ENCODE measurements around the gene ANXA1. TPM values are rescaled to one million over a fixed set of nuclear protein-coding genes. Genes with fewer than 3 reads are reported as not detected.

Gene ANXA1
- total and polyA plus RNA-seq, 2 donors (not counting 1 experiment from before 2014, with no cell fraction given): 817 to 966 TPM

DNA sequence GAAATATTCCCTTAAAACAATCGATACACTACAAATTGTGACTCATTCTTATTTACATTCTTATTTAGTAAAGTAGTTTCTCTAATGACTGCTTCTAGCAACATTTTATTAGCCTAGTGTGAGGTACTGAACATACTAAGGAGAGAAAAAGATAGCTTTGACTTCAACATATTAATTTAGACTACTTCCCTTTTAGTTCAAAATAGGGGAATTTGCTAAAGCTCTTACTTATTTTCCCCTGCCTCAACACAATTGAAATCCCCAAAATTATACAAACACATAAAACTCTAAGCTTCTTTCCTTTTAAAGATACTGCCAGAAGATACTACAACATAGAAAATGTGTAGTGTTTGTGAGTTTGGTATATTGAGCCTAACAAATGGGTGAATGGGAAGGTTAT lies 55.2 kb downstream of the ANXA1 start:
- Histone ChIP-seq H3K36me3 (ENCODE audit: control insufficient read depth, insufficient read depth, low read length) (no peaks in the 10 kb centered on the region), H3K27me3 (ENCODE audit: control insufficient read depth, insufficient read depth, low read length) (no peaks in the 10 kb centered on the region), H4K20me1 (ENCODE audit: control insufficient read depth, extremely low read depth, insufficient read depth, low read length) (no peaks in the 10 kb centered on the region), H3K9me3 (ENCODE audit: control insufficient read depth, insufficient read depth, low read depth, low read length) (no peaks in the 10 kb centered on the region), H3K79me2 (ENCODE audit: control insufficient read depth, insufficient read depth, low read length) (no peaks in the 10 kb centered on the region), H3K4me3 (replicated peaks in 1 of 4; ENCODE audit: control extremely low read depth in 1 of 4, insufficient read depth in 1 of 4, low read depth in 3 of 4, low read length in 4 of 4) (no peak overlapping the region), H2AFZ (ENCODE audit: low read length) (no peak overlapping the region), H3K4me2 (ENCODE audit: extremely low read depth, insufficient read depth, low read length) (no peak overlapping the region), H3K9ac (ENCODE audit: insufficient read depth, low read length) (no peak overlapping the region), H3K27ac (ENCODE audit: insufficient read depth, low read length) (no peak overlapping the region), H3K4me1 (ENCODE audit: control insufficient read depth, extremely low read depth, insufficient read depth, low read length) (no peaks in the 10 kb centered on the region)
- TF ChIP-seq EZH2 (IDR thresholded peaks at IDR 0.05; ENCODE audit: low read length, missing control alignments): no peak
- TF ChIP-seq, protein P1, sequence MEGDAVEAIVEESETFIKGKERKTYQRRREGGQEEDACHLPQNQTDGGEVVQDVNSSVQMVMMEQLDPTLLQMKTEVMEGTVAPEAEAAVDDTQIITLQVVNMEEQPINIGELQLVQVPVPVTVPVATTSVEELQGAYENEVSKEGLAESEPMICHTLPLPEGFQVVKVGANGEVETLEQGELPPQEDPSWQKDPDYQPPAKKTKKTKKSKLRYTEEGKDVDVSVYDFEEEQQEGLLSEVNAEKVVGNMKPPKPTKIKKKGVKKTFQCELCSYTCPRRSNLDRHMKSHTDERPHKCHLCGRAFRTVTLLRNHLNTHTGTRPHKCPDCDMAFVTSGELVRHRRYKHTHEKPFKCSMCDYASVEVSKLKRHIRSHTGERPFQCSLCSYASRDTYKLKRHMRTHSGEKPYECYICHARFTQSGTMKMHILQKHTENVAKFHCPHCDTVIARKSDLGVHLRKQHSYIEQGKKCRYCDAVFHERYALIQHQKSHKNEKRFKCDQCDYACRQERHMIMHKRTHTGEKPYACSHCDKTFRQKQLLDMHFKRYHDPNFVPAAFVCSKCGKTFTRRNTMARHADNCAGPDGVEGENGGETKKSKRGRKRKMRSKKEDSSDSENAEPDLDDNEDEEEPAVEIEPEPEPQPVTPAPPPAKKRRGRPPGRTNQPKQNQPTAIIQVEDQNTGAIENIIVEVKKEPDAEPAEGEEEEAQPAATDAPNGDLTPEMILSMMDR (conservative IDR thresholded peaks at IDR 0.05 in 1 of 2, IDR thresholded peaks at IDR 0.05 in 1 of 2; ENCODE audit: low read depth in 1 of 2, low read length in 2 of 2): no peak
- no peak for DNase-seq (ENCODE audit: low read depth in 2 of 2)

DNA sequence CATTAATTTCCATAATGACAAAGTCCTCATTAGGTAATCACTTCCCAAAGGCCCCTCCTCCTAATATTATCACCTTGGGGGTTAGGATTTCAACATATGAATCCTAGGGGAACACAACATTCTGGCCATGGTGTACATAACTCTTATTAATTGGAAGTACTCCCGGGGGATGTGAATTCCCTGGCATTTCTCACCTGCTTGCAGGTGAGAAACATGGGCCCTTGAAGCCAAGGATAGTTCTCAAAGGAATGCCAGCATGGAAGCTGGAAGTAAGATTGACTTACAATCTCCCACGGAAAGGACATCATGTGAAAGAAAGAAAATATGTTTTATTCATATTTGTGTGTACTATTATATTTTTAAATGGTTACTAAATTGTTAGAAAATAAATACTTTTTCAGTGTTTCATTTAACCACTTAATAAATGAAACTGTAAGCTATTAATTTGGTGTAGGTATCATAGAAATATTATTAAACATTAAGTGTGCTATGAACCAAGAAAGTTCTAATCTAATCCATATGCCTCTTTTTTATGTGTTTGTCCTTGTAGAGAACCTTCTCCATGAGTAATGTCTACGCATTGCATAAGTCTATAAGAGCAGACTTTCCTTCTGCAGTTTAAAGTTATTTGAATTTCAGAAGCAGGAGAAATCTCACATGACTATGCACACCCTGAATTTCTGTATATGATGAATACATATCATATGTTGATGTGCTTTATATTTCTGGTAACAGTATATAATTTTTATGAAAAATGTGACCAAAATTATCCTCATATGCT lies 59.4 kb downstream of the ANXA1 start:
- DNase-seq (ENCODE audit: low read depth in 2 of 2): no peak

DNA sequence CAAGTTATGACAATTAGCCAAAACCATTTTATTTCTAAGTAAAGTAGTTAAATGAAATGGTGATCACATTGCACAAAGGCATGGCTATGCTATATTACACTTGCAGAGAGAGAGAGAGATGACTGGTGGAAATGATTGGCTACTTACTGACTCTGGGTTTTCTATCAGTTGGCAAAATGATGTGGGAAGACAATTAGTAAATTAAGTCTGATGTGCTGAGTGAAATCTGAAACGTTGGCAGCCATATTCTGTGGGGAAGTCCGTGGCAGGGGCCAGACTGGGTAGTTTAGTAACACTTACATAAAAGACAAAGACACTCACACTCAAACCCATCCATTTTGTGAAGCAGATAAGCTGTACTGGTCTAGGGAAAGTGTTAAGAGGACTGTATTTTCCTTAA lies 61.6 kb downstream of the ANXA1 start:
- no peak overlapping the region for H3K9ac ChIP-seq (ENCODE audit: insufficient read depth, low read length)
- no peaks in the 10 kb centered on the region for H3K9me3 ChIP-seq (ENCODE audit: control insufficient read depth, insufficient read depth, low read depth, low read length)

More for the DNA sequence above, 59.4 kb downstream of the ANXA1 start:
- Histone ChIP-seq H3K27ac (ENCODE audit: insufficient read depth, low read length) (no peak overlapping the region), H3K4me2 (ENCODE audit: extremely low read depth, insufficient read depth, low read length) (no peak overlapping the region), H3K9ac (ENCODE audit: insufficient read depth, low read length) (no peak overlapping the region), H3K4me3 (replicated peaks in 1 of 4; ENCODE audit: control extremely low read depth in 1 of 4, insufficient read depth in 1 of 4, low read depth in 3 of 4, low read length in 4 of 4) (no peak overlapping the region), H2AFZ (ENCODE audit: low read length) (no peak overlapping the region), H3K36me3 (ENCODE audit: control insufficient read depth, insufficient read depth, low read length) (no peaks in the 10 kb centered on the region), H3K4me1 (ENCODE audit: control insufficient read depth, extremely low read depth, insufficient read depth, low read length) (no peaks in the 10 kb centered on the region), H3K27me3 (ENCODE audit: control insufficient read depth, insufficient read depth, low read length) (peaks cover 2% of the 10 kb centered on the region), H4K20me1 (ENCODE audit: control insufficient read depth, extremely low read depth, insufficient read depth, low read length) (no peaks in the 10 kb centered on the region), H3K79me2 (ENCODE audit: control insufficient read depth, insufficient read depth, low read length) (no peaks in the 10 kb centered on the region), H3K9me3 (ENCODE audit: control insufficient read depth, insufficient read depth, low read depth, low read length) (no peaks in the 10 kb centered on the region)
- TF ChIP-seq, protein P1 (conservative IDR thresholded peaks at IDR 0.05 in 1 of 2, IDR thresholded peaks at IDR 0.05 in 1 of 2; ENCODE audit: low read depth in 1 of 2, low read length in 2 of 2): no peak
- TF ChIP-seq EZH2 (IDR thresholded peaks at IDR 0.05; ENCODE audit: low read length, missing control alignments): no peak

More for the DNA sequence above, 61.6 kb downstream of the ANXA1 start:
- no peak overlapping the region for H2AFZ ChIP-seq (ENCODE audit: low read length)
- no peak overlapping the region for H3K27ac ChIP-seq (ENCODE audit: insufficient read depth, low read length)
- no peak for DNase-seq (ENCODE audit: low read depth in 2 of 2)
- H3K79me2 ChIP-seq (ENCODE audit: control insufficient read depth, insufficient read depth, low read length): no peaks in the 10 kb centered on the region
- H3K36me3 ChIP-seq (ENCODE audit: control insufficient read depth, insufficient read depth, low read length): no peaks in the 10 kb centered on the region
- H3K4me1 ChIP-seq (ENCODE audit: control insufficient read depth, extremely low read depth, insufficient read depth, low read length): no peaks in the 10 kb centered on the region
- no peak overlapping the region for H3K4me3 ChIP-seq (replicated peaks in 1 of 4; ENCODE audit: control extremely low read depth in 1 of 4, insufficient read depth in 1 of 4, low read depth in 3 of 4, low read length in 4 of 4)
- TF ChIP-seq, protein P1 (conservative IDR thresholded peaks at IDR 0.05 in 1 of 2, IDR thresholded peaks at IDR 0.05 in 1 of 2; ENCODE audit: low read depth in 1 of 2, low read length in 2 of 2): no peak
- no peak for TF ChIP-seq EZH2 (IDR thresholded peaks at IDR 0.05; ENCODE audit: low read length, missing control alignments)
- no peaks in the 10 kb centered on the region for H4K20me1 ChIP-seq (ENCODE audit: control insufficient read depth, extremely low read depth, insufficient read depth, low read length)
- no peak overlapping the region for H3K4me2 ChIP-seq (ENCODE audit: extremely low read depth, insufficient read depth, low read length)
- H3K27me3 ChIP-seq (ENCODE audit: control insufficient read depth, insufficient read depth, low read length): peaks cover 2% of the 10 kb centered on the region
